Gastroesophageal sphincter (tissue), 4 donors: Measurements from ENCODE around the gene CDK11B. TPM values are rescaled to one million over a fixed set of nuclear protein-coding genes. Genes with fewer than 3 reads are reported as not detected.
"Not testable (repeated sequence)": the region's sequence is repeated elsewhere in the genome, so short reads cannot be mapped to it uniquely, and the experiment has no call there.

ENCODE experiments used
- ATAC-seq: fragments of 150-250 bp; one replicate; pipeline ENCODE4 v1.9.1; 2016; ENCODE audit warnings: mild to moderate bottlenecking, moderate library complexity
- H3K27ac ChIP-seq, 4 donors: fragments of 200-600 bp; sonication (generic) in 3 of 4; 1 replicate in 3 of 4; 2 replicates in 1 of 4; pipeline ENCODE4 v1.5.1; 2016 to 2019
- H3K27me3 ChIP-seq: fragments of 200-600 bp; sonication (generic); one replicate; pipeline ENCODE4 v1.5.1; 2019
- H3K36me3 ChIP-seq, 2 donors: fragments of 200-600 bp; sonication (generic); one replicate each; pipeline ENCODE4 v1.5.1; 2019; ENCODE audit warnings: control low read depth in 1 of 2
- H3K4me1 ChIP-seq, 3 donors: fragments of 200-600 bp; sonication (generic); 1 replicate in 2 of 3; 2 replicates in 1 of 3; pipeline ENCODE4 v1.5.1; 2016 to 2019; ENCODE audit warnings: control low read depth in 2 of 3
- H3K4me3 ChIP-seq, 2 donors: fragments of 200-600 bp; sonication (generic); one replicate each; pipeline ENCODE4 v1.5.1; 2019; ENCODE audit warnings: mild to moderate bottlenecking in 1 of 2, moderate library complexity in 1 of 2
- H3K9me3 ChIP-seq, 3 donors: fragments of 200-600 bp; sonication (generic); one replicate each; pipeline ENCODE4 v1.5.1; 2017 to 2019; ENCODE audit warnings: control low read depth in 2 of 3
- EP300 ChIP-seq: sonication (generic); formaldehyde crosslinking; IDR thresholded peaks from one replicate; pipeline ENCODE4 v1.6.1; 2017; ENCODE audit warnings: antibody characterized with exemption, mild to moderate bottlenecking
- POLR2A ChIP-seq, 2 donors: fragments of 450-650 bp; IDR thresholded peaks; one replicate each; pipeline ENCODE4 v1.6.1; 2017; ENCODE audit warnings: antibody characterized with exemption in 2 of 2, mild to moderate bottlenecking in 2 of 2, moderate library complexity in 1 of 2
- POLR2AphosphoS5 ChIP-seq: sonication (generic); formaldehyde crosslinking; IDR thresholded peaks from one replicate; pipeline ENCODE4 v1.6.1; 2017; ENCODE audit warnings: antibody characterized with exemption
- WGBS, 2 donors: methylation state at CpG; one replicate each; pipeline ENCODE4 v1.1.5; 2018; ENCODE audit warnings: low coverage in 1 of 2; 5-methylcytosine and 5-hydroxymethylcytosine counted together
- total RNA-seq, 4 donors: library from RNA; depleted of rRNA; stranded (reverse); fragments of >200 nt; gene quantifications; one replicate each; pipeline ENCODE4 v1.1.0, GENCODE V29; 2016
- TF ChIP-seq, protein P1 (sequence below), 4 experiments: fragments of 200-600 bp in 2 of 4; fragments of 450-650 bp in 2 of 4; sonication (generic) in 1 of 4; IDR thresholded peaks; one replicate each; pipeline ENCODE4 v1.5.1; 2017 to 2019; ENCODE audit warnings: antibody characterized with exemption in 4 of 4, mild to moderate bottlenecking in 2 of 4, moderate library complexity in 2 of 4

CDK11B gene
- total RNA-seq, 4 donors from 2014 or later: 19.2 to 59.3 (median 25.4) TPM

DNA sequence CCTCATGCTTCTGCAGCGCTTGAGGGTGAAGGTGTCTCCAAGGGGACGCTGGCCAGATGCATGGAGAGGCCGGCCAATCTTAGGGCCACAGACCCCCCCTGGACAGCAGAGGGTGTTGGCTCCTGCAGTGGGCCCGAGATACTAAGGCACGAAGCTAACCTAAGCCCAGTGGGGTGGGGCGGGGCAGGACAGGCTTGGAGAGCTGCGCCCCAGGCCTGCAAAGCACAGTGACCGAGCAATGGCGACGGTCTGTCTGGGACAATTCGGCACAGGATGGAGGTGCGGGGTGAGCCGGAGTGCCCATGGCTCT, 60.1 kb downstream of the CDK11B start:
- ATAC-seq: no peak
- H3K27ac ChIP-seq: no peak overlapping the region
- H3K4me3 ChIP-seq: no peak overlapping the region
- H3K27me3 ChIP-seq: peaks cover 72% of the 10 kb centered on the region
- H3K4me1 ChIP-seq: peaks cover 0 to 31% (median 11%) of the 10 kb centered on the region in 3 donors
- H3K36me3 ChIP-seq: no peaks in the 10 kb centered on the region
- no CpG with 5 or more reads among the region's 13 CpGs for WGBS, 2 donors
- no peaks in the 10 kb centered on the region for H3K9me3 ChIP-seq
- TF ChIP-seq EP300: no peak
- no peak for TF ChIP-seq POLR2AphosphoS5
- TF ChIP-seq, protein P1, sequence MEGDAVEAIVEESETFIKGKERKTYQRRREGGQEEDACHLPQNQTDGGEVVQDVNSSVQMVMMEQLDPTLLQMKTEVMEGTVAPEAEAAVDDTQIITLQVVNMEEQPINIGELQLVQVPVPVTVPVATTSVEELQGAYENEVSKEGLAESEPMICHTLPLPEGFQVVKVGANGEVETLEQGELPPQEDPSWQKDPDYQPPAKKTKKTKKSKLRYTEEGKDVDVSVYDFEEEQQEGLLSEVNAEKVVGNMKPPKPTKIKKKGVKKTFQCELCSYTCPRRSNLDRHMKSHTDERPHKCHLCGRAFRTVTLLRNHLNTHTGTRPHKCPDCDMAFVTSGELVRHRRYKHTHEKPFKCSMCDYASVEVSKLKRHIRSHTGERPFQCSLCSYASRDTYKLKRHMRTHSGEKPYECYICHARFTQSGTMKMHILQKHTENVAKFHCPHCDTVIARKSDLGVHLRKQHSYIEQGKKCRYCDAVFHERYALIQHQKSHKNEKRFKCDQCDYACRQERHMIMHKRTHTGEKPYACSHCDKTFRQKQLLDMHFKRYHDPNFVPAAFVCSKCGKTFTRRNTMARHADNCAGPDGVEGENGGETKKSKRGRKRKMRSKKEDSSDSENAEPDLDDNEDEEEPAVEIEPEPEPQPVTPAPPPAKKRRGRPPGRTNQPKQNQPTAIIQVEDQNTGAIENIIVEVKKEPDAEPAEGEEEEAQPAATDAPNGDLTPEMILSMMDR (IDR thresholded peaks at IDR 0.05): no peak
- TF ChIP-seq POLR2A (IDR thresholded peaks at IDR 0.05): no peak

DNA sequence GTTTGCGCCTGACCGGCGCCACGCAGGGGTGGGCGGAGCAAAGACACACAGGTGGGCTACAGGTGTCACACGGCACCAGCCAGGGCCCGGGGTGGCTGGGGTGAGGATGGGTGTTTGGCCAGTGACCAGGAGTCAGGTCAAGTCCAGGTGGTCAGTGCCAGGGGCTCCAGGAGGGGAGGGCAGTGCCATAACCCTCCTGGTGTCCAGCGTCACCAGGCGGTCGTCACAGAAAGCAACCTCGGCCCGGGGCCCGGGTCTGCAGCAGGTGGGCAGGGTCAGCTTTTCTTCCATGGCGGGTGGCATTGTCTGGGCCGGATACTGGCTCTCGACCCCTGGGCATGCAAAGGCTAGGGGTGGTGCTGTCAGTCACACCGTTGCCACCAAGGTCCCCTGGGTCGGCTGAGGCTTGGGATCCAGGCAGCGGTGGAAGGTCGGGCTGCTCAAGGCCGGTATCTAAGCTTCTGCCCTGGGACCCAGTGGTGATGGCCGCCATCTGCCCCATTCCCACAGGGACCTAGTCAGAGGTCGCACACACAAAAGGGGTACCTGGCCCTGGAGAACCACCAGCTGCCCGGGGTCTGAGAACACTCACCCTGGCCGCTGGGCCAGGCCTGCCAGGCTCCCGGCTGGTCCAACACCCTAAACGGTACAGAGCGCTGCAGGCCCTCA, 60.6 kb downstream of the CDK11B start:
- no peak for ATAC-seq
- no peaks in the 10 kb centered on the region for H3K9me3 ChIP-seq
- H3K4me1 ChIP-seq: peaks cover 0 to 31% (median 11%) of the 10 kb centered on the region in 3 donors
- TF ChIP-seq EP300 (no peak), POLR2A (IDR thresholded peaks at IDR 0.05) (no peak), POLR2AphosphoS5 (no peak)
- TF ChIP-seq, protein P1 (IDR thresholded peaks at IDR 0.05): no peak
- no peak overlapping the region for H3K27ac ChIP-seq
- no peaks in the 10 kb centered on the region for H3K36me3 ChIP-seq
- H3K27me3 ChIP-seq: peaks cover 67% of the 10 kb centered on the region
- H3K4me3 ChIP-seq: no peak overlapping the region
- 56% methylated on average over 5 of the region's 28 CpGs; no CpG with 5 or more reads in 1 of the 2 donors for WGBS, 2 donors

DNA sequence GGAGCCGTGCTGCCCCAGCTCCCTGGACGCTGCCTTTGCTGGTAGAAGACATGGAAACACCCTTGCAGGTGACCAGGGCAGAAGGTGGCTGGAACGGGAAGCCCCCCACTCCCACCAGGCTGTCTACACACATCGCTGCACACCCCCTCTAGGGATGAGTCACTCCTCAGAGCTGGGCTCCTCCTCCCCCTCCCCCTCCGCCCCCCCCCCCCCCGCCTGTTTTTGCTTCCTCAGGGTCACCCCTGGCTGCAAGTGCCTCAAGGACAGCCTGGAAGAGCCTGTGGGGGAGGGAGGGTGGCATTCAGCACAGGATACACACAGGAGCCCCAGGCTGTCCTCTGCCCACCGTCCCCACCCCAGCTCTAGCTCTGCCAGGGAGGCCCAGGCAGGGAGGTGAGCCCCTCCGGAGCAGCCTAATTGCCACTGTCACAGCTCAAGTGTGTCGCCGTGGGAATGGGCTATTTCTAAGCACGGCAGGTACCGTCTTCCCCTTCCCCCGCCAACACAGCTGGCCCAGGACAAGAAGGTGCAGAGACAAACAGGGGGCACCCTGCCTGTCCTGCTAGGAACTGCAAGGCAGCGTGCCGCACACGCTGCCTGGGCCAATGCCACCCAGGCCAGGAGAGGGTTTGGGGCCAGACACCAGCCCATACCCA, 61.4 kb downstream of the CDK11B start:
- H3K4me1 ChIP-seq: peaks cover 0 to 31% (median 11%) of the 10 kb centered on the region in 3 donors
- ATAC-seq: no peak
- TF ChIP-seq POLR2AphosphoS5: no peak
- TF ChIP-seq EP300: no peak
- no peak for TF ChIP-seq POLR2A (IDR thresholded peaks at IDR 0.05)
- TF ChIP-seq, protein P1 (IDR thresholded peaks at IDR 0.05): no peak
- H3K9me3 ChIP-seq: no peaks in the 10 kb centered on the region
- no peak overlapping the region for H3K4me3 ChIP-seq
- no peaks in the 10 kb centered on the region for H3K36me3 ChIP-seq
- H3K27me3 ChIP-seq: peaks cover 59% of the 10 kb centered on the region
- no peak overlapping the region for H3K27ac ChIP-seq
- WGBS, 2 donors: 0 to 23% methylated on average over 1 to 4 of the region's 16 CpGs

DNA sequence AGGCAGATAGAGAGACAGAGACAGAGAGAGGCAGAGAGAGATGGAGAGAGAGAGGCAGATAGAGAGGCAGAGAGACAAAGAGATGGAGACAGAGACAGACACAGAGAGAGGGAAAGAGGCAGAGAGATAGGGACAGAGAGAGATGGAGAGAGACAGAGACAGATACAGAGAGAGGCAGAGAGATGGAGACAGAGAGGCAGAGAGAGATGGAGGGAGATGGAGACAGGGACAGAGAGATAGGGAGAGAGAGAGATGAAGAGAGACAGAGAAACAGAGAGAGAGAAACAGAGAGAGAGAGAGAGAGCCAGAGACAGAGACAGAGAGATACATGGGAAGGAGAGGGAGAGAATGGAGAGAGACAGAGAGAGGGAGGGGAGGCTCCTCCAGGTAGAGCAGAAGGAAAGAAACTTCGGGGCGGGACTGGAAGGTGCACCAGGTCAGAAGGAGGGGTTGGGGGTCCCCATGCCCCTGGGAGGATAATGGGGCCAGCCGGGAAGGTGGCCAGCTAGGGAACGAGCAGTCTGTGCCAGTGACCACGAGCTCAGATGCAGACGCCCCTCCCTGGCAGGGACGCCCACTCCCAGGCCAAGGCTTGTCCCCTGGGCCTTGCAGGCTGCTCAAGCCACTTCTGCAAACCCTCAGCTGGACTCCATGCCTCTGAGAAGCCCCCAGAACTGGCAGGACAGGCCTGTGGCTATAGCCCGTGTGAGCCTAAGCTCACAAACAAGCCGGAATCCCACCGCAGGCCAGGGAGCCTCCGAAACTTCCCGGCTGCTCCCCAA, 62.1 kb downstream of the CDK11B start:
- H3K36me3 ChIP-seq: no peaks in the 10 kb centered on the region
- H3K4me3 ChIP-seq: no peak overlapping the region
- no peak for TF ChIP-seq POLR2AphosphoS5
- no peak for TF ChIP-seq POLR2A (IDR thresholded peaks at IDR 0.05)
- TF ChIP-seq, protein P1 (IDR thresholded peaks at IDR 0.05): no peak
- no peak for TF ChIP-seq EP300
- peaks cover 52% of the 10 kb centered on the region for H3K27me3 ChIP-seq
- WGBS, 2 donors: 20 to 26% methylated on average over 1 to 6 of the region's 12 CpGs
- no peak overlapping the region for H3K27ac ChIP-seq
- H3K4me1 ChIP-seq: peaks cover 0 to 31% (median 11%) of the 10 kb centered on the region in 3 donors
- H3K9me3 ChIP-seq: no peaks in the 10 kb centered on the region
- no peak for ATAC-seq

DNA sequence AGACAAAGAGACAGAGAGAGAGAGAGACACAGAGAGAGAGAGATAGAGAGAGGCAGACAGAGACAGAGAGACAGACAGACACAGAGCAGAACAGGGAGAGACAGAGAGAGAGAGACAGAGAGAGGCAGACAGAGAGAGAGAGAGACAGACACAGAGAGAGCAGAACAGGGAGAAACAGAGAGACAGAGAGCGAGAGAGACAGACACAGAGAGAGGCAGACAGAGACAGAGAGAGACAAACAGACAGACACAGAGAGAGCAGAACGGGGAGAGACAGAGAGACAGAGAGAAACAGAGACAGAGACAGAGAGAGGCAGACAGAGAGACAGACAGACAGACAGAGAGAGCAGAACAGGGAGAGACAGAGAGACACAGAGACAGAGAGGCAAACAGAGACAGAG, 63.5 kb downstream of the CDK11B start:
- 68 to 80% methylated on average over 2 of the region's 2 CpGs for WGBS, 2 donors
- ATAC-seq, H3K27ac ChIP-seq: not testable (repeated sequence)

More for the DNA sequence above, 63.5 kb downstream of the CDK11B start:
- H3K4me3 ChIP-seq, H3K9me3 ChIP-seq, H3K36me3 ChIP-seq: not testable (repeated sequence)
- Histone ChIP-seq H3K27me3 (peaks cover 44% of the 10 kb centered on the region), H3K4me1 (peaks cover 0 to 24% (median 8%) of the 10 kb centered on the region in 3 donors)
